Ectodermal cell (in vitro differentiated cells): ENCODE data around the gene OR7C2.

Experiments
- H3K27ac ChIP-seq: 2 replicates; pipeline ENCODE4 v1.7.0; 2013; ENCODE audit warnings: mild to moderate bottlenecking, low read depth, low read length; ENCODE audit not compliant: insufficient read depth, poor library complexity, severe bottlenecking
- H3K27me3 ChIP-seq: 2 replicates; pipeline ENCODE4 v1.7.0; 2013; ENCODE audit warnings: mild to moderate bottlenecking, low read length; ENCODE audit not compliant: insufficient read depth, control insufficient read depth, poor library complexity, severe bottlenecking
- H3K36me3 ChIP-seq: one replicate; pipeline ENCODE4 v1.7.0; 2013; ENCODE audit warnings: low read length; ENCODE audit not compliant: control insufficient read depth, insufficient read depth
- H3K4me1 ChIP-seq: one replicate; pipeline ENCODE4 v1.7.0; 2013; ENCODE audit warnings: low read length; ENCODE audit not compliant: control insufficient read depth, insufficient read depth
- H3K4me3 ChIP-seq: 2 replicates; pipeline ENCODE4 v1.7.0; 2013; ENCODE audit warnings: low read depth, low read length, control low read depth; ENCODE audit not compliant: insufficient read depth
- H3K9me3 ChIP-seq: 2 replicates; pipeline ENCODE4 v1.7.0; 2013; ENCODE audit warnings: mild to moderate bottlenecking, low read length, moderate library complexity; ENCODE audit not compliant: control insufficient read depth
- WGBS, 2 experiments: methylation state at CpG; one replicate each; pipeline ENCODE4 v1.1.7; 2013; ENCODE audit warnings: missing lambda C conversion rate in 2 of 2; 5-methylcytosine and 5-hydroxymethylcytosine counted together

OR7C2 gene

DNA sequence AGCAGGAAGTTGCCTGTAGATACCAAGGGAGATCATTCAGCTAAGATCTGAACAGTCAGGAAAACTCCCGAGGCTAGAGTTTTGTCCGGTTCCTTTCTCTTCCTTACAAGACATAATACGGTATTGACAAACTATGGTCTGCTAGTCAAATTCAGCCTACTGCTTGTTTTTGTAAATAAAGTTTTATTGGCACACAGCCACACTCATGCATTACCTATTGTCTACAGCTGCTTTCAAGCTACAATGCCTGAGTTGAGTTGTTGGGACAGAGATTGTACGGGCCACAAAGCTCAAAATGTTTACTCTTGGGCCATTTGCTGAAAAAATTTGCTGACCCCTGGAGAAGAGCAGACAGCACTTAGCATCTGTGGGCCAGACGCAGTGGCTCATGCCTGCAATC is 35.8 kb downstream of the OR7C2 start:
- no peaks in the 10 kb centered on the region for H3K9me3 ChIP-seq
- no peaks in the 10 kb centered on the region for H3K36me3 ChIP-seq
- no peaks in the 10 kb centered on the region for H3K4me1 ChIP-seq
- H3K27ac ChIP-seq = no peak overlapping the region
- H3K4me3 ChIP-seq = no peak overlapping the region
- peaks cover 29% of the 10 kb centered on the region for H3K27me3 ChIP-seq
- 75 to 77% methylated on average over 5 of the region's 5 CpGs for WGBS, 2 experiments

DNA sequence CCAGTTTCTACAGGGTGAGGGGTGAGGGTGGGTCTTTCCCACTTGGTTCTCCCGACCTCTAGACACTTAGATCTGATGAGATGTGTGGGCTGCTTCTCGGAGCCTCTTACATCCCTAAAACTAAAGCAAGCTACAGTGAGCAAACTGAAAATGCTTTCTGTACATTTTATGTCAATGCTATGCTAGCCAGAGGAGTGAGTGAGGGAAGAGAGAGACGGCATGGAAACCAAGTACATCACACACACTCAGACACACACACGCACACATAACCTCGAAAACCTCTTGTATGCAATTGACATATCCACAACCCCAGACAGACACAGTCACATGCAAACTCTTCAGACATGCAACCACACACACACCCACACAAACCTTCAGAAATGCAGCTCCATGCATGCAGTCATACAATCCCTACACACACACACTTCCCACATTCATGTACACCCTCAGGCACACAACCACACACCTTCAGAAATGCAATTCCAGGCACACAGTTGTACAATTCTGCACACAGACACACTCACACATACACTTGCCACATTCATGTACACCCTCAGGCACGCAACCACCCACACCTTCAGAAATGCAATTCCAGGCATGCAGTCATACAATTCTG is 37.0 kb downstream of the OR7C2 start:
- Histone ChIP-seq H3K27ac (no peak overlapping the region), H3K4me3 (no peak overlapping the region)

DNA sequence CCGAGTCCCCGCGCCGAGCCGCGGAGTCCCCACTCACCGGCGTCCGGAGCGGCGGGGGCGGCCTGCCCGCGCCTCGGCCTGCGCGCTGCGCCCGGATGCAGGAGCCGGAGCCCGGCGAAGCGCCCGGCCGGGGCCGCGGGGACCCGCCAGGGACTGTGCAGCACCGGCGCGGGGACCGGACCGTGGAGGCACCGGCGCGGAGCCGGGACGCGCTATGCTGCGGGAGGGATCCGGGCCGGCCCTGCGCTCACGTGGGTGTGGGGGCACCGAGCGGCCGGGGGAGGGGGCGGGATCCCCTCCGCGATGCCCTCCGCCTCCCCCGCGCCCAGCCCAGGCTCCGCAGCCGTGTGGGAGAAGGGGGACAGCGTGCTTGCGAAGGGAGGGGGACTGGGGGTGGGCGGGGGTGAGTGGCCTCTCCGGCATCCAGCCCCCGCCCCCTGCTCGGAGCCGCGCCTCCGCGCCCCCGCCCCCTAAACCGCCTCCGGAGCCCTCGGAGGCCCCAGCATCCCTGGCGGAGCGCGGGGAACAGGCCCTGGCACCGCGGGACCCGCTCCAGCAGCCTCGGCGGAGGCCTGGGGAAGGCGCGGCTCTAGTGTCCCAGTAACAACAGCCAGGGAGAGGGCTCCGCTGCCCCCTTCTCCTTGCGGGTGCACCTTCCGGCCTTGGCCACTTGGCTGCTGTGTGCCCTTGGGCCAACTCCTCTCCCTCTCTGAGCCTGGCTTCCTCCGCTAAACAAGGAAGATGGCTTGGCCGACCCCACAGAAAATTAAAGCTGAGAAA is 38.4 kb downstream of the OR7C2 start, which contains the start of gene SLC1A6:
Gene SLC1A6, minus strand, starts transcription at position 389 of the 780 bp plus-strand sequence. CDS start 6,954 bp downstream, outside the sequence.
- 4 to 5% methylated on average over 82 to 84 of the region's 84 CpGs for WGBS, 2 experiments
- Histone ChIP-seq H3K27ac (no peak within 1 kb of the TSS), H3K36me3 (no peaks in the 10 kb centered on the region), H3K9me3 (no peaks in the 10 kb centered on the region), H3K4me3 (peak within 1 kb of the TSS; percentile 44), H3K27me3 (peaks cover 29% of the 10 kb centered on the region), H3K4me1 (no peaks in the 10 kb centered on the region)

More for the DNA sequence above, 37.0 kb downstream of the OR7C2 start:
- Histone ChIP-seq H3K9me3 (no peaks in the 10 kb centered on the region), H3K36me3 (no peaks in the 10 kb centered on the region), H3K27me3 (peaks cover 29% of the 10 kb centered on the region), H3K4me1 (no peaks in the 10 kb centered on the region)
- 78% methylated on average over 4 to 6 of the region's 6 CpGs for WGBS, 2 experiments

DNA sequence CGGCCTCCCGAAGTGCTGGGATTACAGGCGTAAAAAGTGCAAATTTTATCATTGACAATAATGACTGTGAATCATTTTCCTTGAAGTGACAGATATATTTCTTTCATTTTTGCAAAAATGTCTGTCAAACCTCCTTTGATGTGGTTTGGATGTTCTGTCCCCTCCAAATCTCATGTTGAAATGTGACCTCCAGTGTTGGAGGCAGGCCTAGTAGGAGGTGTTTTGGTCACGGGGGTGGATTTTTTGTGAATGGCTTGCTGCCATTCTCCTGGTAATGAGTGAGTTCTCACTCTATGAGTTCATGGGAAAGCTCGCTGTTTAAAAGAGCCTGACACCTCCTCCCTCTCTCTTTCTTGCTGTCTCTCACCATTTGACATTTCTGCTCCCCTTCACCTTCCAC is 43.8 kb downstream of the OR7C2 start:
- no peaks in the 10 kb centered on the region for H3K36me3 ChIP-seq
- no peaks in the 10 kb centered on the region for H3K9me3 ChIP-seq
- no peaks in the 10 kb centered on the region for H3K4me1 ChIP-seq
- no peak overlapping the region for H3K4me3 ChIP-seq
- H3K27ac ChIP-seq = no peak overlapping the region
- WGBS, 2 experiments = 70 to 79% methylated on average over 5 of the region's 5 CpGs
- H3K27me3 ChIP-seq = peaks cover 9% of the 10 kb centered on the region
